HL-60 (cell line): ENCODE measurements around the gene COL4A2.

Source experiments
- CTCF ChIP-seq: IDR thresholded peaks from one replicate; pipeline ENCODE4 v1.5.1; 2011; ENCODE audit warnings: low read length, control low read depth, inconsistent platforms; ENCODE audit not compliant: insufficient read depth
- POLR2AphosphoS5 ChIP-seq: IDR thresholded peaks from 2 replicates; pipeline ENCODE4 v1.6.1; 2012; ENCODE audit warnings: low read depth
- REST ChIP-seq: IDR thresholded peaks from 2 replicates; pipeline ENCODE4 v1.6.1; 2012; ENCODE audit warnings: low read depth; ENCODE audit not compliant: insufficient replicate concordance
- SPI1 ChIP-seq: IDR thresholded peaks from 2 replicates; pipeline ENCODE4 v1.6.1; 2012; ENCODE audit warnings: low read depth, mild to moderate bottlenecking, borderline replicate concordance

GRCh38 chr13:110503979-110504499, 197.0 kb downstream of the COL4A2 start:
- no peak for TF ChIP-seq CTCF
- TF ChIP-seq REST = no peak
- no peak for TF ChIP-seq SPI1
- TF ChIP-seq POLR2AphosphoS5 = no peak
